GM19463 (cell line): Measurements from ENCODE around the gene LMO1.

Experiments used
- ATAC-seq: cut with Tn5 transposase; IDR thresholded peaks from one replicate; pipeline ENCODE4 v1.9.1; 2021; ENCODE audit warnings: mild to moderate bottlenecking, moderate library complexity; ENCODE audit not compliant: unreplicated experiment

Gene LMO1

DNA sequence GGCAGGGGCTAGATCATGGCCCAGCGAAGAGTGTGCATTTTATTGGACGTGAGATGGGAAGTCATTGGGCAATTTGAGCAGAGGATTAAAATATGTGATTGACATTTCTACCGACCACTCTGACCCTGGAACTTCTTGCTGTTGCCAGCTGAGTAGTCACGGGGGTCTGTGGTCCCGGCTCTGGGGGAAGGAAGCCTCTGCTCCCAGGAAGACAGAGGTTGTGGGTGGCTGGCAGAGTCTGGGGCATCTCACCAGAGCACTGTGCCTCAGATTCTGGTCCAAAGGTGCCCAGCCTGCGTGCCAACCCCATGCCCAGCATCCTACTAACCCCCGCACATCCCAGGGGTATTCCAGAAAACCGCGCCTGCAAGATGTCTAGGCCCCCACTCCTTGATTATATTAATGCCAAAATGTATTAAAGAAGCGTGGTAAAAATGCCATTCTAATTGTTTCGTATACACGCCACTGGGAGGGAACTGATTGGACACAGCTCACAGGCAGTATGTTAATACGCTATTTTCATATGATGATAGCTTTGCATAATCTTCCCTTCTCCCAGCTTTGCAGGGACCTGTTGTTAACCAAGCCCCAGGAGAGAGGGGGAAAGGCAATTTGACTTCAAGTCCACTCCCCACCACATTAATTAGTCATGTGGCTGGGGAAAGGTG lies 25.3 kb upstream of the LMO1 start:
- no peak for ATAC-seq

DNA sequence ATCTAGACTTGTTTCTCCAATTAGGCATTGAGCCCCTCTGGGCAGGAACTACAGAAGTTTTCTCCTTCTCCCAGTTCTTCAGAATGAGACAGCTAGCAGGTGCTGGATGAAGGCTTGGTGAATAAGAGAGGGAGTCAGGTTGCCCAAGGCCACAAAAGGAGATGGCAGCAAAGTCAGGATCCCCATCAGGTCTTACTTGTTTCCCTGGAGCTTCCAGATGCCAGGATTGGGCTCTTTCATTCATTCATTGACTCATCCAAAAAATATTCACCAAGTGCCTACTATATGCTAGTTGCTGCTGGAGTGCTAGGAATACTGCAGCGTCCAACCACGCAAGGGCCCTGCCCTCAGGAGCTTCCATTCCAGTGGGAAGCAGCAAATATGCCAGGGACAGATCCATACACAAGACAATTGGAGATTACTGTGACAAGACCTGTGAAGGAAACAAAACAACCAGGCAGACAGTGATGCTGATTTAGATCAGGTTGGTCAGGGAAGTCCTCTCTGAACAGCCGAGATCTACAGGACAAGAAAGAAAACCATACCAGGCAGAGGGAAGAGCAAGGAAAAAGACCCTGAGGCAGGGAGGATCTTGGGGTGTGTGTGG lies 24.6 kb upstream of the LMO1 start:
- no peak for ATAC-seq

DNA sequence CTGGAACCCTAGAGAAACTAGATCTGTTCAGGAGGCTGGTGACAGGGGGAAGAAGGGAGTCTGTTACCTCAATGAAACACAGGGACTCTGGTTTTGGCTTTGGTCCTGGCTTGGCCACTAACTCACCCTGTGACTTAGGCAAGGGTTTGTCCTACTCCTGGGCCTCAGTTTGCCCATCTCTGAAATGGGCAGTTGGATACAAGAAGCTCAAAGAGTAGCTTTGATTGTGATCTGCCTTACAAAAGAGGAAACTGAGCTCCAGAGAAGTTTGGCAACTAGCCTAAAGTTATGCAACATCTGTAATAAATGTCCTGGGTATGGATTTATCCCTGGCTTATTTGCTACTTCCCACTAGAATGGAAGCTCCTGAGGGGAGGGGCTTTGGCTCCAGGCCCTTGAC lies 24.0 kb upstream of the LMO1 start:
- no peak for ATAC-seq

DNA sequence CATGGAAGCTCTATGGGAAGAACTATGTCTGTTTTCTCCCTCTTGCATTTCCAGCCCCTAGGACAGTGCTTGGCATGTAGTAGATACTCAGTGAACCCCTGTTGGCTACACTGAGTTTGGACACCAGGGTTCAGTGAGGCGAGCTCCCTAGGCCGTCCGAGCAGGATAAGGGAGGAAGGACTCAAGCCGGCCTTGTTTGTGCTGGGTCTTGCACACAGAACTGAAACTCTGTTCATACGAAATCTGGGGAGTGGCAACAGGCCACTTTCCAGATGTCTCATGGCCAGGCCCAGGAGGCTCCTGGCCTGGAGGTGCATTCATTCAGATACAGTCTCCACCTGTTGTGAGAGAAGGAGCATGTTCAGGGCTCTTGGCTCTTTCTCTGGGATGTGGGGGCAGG lies 23.6 kb upstream of the LMO1 start:
- ATAC-seq, result no peak

DNA sequence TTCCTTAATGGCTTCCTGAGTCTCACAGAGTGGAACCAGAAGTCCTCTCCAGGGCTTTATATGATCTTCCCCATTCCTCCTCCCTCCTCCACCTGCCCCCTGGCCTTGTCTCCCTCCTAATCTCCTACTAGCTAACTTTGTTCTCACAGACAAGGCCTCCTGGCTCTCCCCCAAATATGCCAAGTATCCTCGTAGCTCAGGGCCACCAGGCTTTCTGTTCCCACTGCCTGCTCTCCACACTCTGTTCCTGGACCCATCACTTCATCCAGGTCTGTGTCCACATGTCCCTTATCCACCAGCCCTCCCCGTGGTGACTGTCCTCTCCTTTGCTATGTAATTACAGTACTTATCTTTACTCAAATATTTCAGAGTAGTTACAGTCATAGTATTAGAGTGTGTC lies 23.2 kb upstream of the LMO1 start:
- no peak for ATAC-seq

DNA sequence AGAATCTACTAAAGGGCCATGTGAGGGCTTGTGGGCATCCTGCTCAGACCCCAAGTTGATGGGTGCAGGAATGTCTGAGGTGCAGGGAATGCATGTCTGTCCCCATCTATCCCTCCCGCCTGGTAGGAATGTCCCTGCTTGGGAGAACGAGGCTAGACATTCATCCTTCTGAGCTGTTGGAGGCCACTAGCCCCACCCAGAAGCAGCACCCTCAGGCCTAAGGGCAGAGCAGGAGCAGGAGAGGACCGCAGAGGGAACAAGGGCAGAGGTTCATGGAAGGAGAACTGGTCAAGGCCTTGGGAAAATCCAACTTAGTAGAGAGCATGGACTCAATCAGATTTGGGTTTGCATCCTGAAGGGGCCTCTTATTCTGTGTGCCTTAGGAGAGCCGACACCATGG lies 22.1 kb upstream of the LMO1 start:
- no peak for ATAC-seq

DNA sequence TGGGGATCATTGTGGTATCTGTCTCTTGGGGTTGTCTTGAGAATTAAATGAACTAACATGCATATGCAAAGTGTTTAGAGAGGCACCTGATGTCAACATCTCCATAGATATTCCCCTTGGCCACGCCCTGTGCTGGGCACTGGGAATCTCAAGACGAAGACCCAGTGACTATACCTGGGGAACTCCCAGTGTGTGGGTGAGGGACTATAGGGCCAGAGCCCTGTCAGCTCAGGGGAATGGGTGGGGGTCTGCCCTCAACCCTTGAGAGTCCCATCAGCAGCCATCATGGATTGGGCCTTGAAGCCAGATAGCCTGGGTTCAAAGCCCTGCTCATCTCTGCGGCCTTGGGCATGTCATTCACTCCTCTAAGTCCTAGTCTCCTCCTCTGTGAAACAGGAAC lies 21.6 kb upstream of the LMO1 start:
- no peak for ATAC-seq

DNA sequence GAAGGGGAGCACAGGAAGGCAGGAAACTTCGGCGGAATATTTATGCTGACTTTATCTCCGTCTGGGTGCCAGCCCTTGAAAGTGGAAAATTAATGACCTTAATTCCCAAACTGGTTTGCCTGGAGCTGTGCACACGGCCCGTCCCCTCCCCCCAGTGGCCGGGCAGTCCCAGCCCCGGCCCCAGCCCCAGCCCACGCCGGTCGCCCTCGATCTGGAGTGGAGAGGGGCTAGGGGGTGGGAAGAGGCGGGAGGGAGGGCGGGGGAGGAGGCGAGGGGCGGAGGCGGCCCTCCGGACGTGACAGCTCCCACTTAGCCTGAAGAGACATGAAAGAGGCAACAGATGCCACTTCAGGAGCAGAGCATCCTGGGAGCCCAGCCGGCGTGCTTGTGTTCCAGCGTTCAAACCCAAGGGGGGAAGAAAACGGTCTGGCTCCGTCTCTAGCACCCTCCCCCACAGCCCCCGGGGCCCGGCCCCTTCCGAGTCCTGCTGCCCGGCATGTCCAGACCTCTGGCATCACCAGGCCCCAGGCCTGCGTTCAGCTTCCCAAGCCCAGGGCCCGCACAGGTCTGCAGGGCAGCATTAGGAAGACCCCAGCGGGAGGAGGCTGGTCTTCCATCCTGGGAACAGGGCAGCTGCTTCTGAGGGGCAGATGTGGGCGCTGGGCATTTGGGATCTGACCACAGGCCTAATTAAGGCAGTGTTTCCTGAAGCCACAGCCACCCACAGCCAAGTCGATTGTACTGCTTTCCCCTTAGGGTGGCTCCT lies 20.0 kb upstream of the LMO1 start:
- ATAC-seq, result no peak

DNA sequence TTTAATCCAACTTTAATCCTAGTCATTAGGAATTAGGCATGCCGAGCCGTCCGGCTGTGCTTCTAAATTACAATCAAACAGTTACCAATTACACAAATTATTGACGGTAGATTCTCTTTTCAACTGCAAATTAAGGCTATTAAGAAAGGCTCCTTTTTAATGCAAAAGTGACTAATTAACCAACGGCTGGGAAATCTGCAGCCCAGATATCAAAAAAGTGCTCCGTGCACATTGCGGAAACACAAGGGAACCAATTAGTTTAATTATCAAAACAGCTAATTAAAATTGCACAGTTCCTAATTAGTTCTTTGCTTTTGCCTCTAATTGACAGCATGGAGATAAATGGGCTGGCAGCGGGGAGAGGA lies 19.4 kb upstream of the LMO1 start:
- ATAC-seq, result no peak

DNA sequence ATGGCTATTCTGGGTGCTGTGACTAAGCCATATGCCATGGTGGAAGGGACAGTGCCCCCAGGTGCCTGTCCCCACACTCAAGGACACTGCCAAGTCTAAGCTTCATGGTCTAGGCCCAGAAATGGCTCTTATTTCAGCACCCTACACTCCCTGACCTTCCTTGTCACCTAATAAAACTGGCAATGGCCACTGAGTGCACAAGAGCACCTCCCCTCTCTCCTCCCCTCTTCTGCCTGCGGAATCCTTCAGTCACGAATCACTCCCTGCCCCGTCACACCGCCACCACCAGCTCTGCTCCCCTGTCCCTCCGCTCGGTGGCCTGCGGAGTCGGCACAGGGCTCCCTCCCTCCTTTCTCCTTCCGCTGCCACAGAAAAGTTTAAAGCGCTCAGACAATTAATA lies 19.0 kb upstream of the LMO1 start:
- no peak for ATAC-seq

DNA sequence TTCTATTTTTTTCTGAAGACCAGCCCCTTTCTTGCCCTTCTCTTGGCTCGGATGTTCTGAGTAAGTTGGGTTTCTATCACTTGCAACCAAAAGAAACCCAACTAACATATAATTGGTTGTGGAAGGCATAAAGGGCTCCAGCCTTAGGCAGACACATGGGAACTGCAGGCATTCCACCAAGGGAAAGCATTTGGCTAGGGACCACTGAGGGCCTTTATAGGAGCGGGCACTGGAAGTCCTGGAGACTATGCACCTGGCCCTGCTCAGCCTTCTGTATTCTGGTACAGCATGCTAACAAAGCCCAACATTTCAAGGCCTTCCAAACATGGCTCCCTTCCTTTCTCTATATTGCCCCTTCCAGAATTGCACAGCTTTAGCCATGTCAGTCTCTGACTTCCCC lies 17.6 kb upstream of the LMO1 start:
- no peak for ATAC-seq

DNA sequence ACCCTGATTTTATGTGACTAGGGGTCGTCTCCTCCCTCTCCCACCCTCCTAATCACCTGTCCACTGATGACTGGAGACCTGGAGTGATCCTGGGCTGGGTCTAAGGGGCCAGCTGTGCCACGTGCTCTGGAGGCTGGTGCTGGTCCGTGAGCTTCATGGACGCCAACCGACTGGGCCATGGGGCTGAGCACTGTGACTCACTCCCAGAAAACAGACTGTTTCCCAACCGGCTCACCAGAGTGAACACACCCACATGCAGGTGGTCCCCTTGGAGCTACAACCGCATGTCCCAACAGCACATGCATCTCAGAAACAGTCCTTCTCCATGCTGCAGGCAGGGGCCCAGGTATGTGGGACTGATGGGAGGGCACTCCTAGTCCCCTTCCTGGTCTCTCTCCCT lies 14.0 kb upstream of the LMO1 start:
- ATAC-seq, result no peak

DNA sequence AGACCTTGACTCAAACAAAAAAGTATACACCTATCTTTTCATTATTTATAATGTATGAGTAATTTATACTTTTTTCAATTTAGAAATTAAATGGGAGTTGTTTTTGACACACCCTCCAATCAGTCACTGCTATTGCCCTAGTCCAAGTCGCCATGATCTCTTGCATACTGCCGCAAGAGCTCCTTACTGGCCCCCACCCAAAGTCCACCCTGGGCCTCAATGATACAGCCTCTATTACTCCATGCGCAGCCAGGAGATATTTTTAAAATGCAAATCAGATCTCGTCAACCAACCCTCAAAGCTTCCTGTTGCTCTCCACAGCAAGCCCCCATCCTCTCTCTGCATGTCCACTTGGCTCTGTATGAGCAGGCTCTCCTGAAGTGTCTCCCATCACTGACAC lies 12.8 kb upstream of the LMO1 start:
- no peak for ATAC-seq

DNA sequence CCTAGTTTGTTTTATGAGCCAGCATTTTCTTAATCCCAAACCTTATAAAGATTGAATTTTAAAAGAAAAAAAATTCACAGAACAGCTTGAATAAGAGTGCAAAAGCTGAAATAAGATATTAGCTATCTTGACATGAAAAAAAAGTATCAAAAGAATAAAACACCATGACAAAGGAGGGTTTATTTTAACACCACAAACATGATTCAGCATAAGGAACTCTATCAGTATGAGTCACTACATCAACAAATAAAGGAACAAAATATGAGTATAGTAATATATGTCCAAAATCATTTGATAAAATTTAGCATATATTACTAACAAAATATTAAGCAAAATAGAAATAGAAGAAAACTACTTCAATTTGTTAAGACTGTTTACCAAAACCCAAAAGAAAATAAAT lies 9.6 kb upstream of the LMO1 start:
- ATAC-seq, result no peak

DNA sequence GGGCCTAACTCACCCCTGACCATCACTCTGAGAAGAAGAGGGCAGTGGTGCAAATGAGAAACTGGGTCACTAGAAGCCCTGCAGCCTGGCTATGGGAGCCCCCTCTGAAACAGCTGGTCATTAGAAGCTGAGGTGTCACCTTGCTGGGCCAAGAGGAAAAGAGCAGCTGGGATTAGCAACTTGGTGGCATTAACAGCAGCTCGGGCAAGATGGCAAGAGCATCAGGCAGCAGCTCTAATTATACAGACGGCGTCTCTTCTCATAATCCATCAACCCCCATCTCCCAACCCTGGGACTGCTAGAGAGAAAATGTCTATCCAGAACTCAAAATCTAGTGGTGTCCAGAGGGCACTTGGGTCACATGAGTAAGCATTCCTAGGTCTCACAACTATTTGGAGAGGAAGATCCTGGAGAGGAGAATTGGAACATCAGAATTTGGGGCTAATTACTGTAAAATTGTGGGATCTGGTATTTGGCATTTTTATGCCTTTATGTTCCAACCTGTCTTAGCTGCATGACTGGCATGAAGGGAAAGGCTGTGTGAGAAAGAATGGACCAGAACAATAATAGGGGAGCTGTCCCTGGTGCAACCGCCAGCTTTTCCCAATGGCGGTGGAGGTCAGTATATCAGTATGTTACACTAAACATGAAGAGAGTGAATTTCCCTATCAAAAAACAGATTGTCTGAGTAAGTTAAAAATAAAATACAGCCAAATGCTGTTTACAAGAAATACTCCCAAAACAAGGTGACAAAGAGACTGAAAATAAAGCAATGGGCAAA lies 7.6 kb upstream of the LMO1 start:
- ATAC-seq, result no peak

DNA sequence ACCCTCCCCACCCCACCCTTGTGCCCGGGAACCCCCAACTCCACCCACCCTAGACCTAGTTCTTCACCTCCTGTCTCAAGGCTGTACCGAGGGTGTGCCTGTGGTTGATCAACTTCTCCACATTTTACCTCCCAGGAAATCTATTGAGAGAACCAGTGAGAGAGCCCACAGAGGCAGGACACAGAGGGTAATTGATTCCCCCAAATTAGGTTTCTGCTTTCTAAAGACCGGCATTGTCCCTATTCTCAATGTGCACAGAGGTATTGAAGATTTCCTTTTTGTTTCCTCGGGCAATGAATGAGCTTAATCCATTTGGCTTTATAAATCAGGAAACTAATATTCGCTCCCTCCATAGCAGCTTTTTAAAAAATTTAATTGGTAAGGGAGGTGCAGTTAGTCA lies 6.0 kb upstream of the LMO1 start:
- ATAC-seq, result no peak

DNA sequence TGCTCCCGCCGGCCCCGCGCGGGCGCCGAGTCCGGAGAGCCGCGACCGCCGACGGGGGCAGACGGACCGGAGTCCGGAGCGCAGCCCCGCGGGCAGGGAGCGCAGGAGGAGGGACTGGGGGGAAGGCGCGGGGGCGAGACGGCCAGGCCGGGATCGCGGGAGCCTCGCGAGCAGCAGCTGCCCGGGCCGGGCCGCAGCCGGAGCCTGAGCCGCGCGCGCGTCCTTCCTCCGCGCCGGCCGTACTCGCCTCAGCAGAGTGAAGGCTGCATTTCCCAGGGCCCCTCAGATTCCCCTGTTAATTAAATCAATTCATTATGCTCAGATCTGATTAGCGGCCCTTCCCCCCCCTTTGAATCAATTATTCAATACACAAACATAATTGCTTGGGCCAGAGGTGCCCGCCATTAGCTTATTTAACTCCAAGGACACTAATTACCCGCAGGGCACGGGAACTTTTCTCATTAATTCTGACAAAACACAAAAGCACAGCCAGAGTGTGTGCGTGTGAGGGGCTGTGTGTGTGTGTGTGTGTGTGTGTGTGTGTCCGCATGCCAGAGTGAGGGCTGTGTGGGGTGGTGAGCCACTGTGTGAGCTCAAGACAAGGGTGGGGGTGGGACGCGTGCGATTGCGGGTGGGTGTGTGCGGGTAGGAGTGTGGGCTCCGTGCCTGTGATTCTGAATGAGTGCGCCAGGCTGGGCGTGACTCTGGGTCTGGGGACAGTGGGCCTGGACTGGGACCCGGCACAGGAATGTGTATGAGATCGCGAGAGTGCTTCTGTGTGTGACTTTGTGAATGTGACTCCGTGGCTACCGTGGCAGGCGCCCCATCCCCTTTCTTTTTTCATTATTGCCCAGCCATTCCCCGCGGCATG lies 5.1 kb upstream of the LMO1 start:
- no peak for ATAC-seq

DNA sequence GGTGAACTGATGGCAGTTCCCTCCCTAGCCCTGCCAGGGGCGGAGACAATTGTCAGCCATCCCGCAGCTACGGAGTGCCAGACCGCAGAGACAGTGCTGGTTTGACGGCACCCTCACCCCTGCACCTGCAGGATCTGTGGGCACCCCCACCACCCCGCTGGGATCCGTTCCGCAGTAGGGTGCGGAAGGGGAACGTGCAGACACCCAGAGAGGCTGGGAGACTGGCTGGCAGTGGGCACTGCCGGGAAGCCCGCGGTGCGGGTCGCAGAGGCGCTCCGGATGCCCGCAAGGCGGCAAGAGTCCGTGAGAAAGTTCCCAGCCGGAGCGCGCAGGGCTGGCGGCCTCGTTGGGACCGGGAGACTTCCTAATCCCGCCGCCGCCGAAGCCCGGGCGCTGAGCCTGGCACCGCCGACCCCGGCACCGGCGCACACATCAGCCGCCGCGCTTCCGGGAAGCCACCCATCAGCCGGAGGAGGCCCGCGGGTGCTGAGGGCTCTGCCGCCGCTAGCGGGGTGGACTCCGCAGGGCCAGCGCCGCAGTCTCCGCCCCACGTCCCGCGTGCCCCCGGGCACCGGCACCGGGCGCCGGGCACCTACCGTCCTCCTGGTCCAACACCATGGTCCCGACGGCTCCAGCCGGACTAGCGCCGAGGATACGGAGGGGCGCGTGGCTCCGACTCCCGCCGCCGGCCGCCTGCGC lies 4.3 kb upstream of the LMO1 start:
- no peak for ATAC-seq

DNA sequence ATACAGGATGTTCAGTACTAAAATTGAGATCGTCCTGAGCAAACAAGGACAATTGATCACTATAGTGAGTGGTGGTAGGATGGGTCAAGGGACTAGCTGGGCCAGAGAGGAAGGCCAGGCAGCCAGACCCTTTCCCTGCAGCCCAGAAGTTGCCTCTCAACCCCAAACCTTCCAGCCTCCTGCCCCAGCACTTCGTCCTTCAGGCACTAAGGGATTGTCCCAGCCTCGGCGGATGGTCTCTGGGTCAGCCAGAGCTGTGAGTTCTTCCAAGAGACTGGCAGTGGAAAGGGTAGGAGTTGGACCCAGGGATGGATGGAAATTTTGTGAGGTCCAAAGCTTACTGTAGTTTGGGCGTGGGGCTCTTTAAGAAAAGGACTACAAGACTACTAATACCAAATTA lies 3.6 kb upstream of the LMO1 start:
- ATAC-seq, result no peak
